Caco-2 (cell line): ENCODE results near the gene ME3. TPM values are rescaled to one million over a fixed set of nuclear protein-coding genes. Genes with fewer than 3 reads are reported as not detected.
A peak's percentile ranks its signal among the peaks of the same experiment; 100 is the strongest.
"Not testable (repeated sequence)": the region's sequence is repeated elsewhere in the genome, so short reads cannot be mapped to it uniquely, and the experiment has no call there.

ENCODE experiments used
- BruUV-seq: library from RNA; stranded (reverse); fragments of 400-500 nt; replicated peaks from 2 replicates; lab custom pipeline; 2021; lab: Mats Ljungman, UMichigan
- CTCF ChIA-PET: fragments of 300-600 bp; sonication (Branson Sonifier 250); formaldehyde crosslinking; loops from one replicate; lab custom pipeline; 2022; ENCODE audit warnings: antibody characterized with exemption; lab: Charles Lee
- POLR2A ChIA-PET: fragments of 300-600 bp; sonication (Branson Sonifier 250); formaldehyde crosslinking; loops from one replicate; lab custom pipeline; 2022; ENCODE audit warnings: antibody characterized with exemption; lab: Charles Lee
- DNase-seq, 2 experiments: peaks; one replicate each; pipeline versions ENCODE4 v3.0.0 to v3.0.0-alpha.2; 2020 to 2022
- H3K27me3 ChIP-seq: replicated peaks from 2 replicates; pipeline ENCODE4 v1.6.0; 2011; ENCODE audit warnings: low read length; ENCODE audit not compliant: control insufficient read depth, insufficient read depth
- H3K36me3 ChIP-seq: 2 replicates; pipeline ENCODE4 v1.5.1; 2011; ENCODE audit warnings: low read length; ENCODE audit not compliant: control insufficient read depth, insufficient read depth
- H3K4me1 ChIP-seq: fragments of 250-450 bp; sonication (Bioruptor Pico); 2 replicates; pipeline ENCODE4 v1.5.1; 2020; ENCODE audit warnings: mild to moderate bottlenecking
- H3K4me3 ChIP-seq: 2 replicates; pipeline ENCODE4 v1.5.1; 2011; ENCODE audit warnings: low read depth, mild to moderate bottlenecking, control low read depth, low read length
- H3K9me3 ChIP-seq: fragments of 250-450 bp; sonication (Bioruptor Pico); 2 replicates; pipeline ENCODE4 v1.5.1; 2020; ENCODE audit warnings: mild to moderate bottlenecking, moderate library complexity
- H3K27ac Mint-ChIP-seq: one replicate; pipeline ENCODE4 v1.8.0; 2022; ENCODE audit warnings: mixed read lengths; ENCODE audit not compliant: unreplicated experiment
- H3K27me3 Mint-ChIP-seq: one replicate; pipeline ENCODE4 v1.8.0; 2022; ENCODE audit warnings: mixed read lengths; ENCODE audit not compliant: insufficient read depth, unreplicated experiment
- H3K36me3 Mint-ChIP-seq: one replicate; pipeline ENCODE4 v1.8.0; 2022; ENCODE audit warnings: mild to moderate bottlenecking, mixed read lengths; ENCODE audit not compliant: insufficient read depth, unreplicated experiment
- H3K4me1 Mint-ChIP-seq: one replicate; pipeline ENCODE4 v1.8.0; 2022; ENCODE audit warnings: low read depth, mixed read lengths; ENCODE audit not compliant: unreplicated experiment
- H3K4me3 Mint-ChIP-seq: one replicate; pipeline ENCODE4 v1.8.0; 2022; ENCODE audit warnings: mild to moderate bottlenecking, moderate library complexity, mixed read lengths; ENCODE audit not compliant: unreplicated experiment
- H3K9me3 Mint-ChIP-seq: one replicate; pipeline ENCODE4 v1.8.0; 2022; ENCODE audit warnings: mixed read lengths; ENCODE audit not compliant: unreplicated experiment
- intact Hi-C: fragments of 100-400 bp; cut with micrococcal nuclease; formaldehyde crosslinking; loops from one replicate; pipeline ENCODE4 v1.10.0; 2022; ENCODE audit not compliant: unreplicated experiment
- total RNA-seq: library from RNA; stranded (reverse); gene quantifications from 2 replicates; pipeline ENCODE4 v1.2.3, GENCODE V29; 2022
- TF ChIP-seq, protein P1 (sequence below), 2 experiments: fragments of 200-600 bp in 1 of 2; IDR thresholded peaks; 1 replicate in 1 of 2; 2 replicates in 1 of 2; pipeline versions ENCODE4 v1.5.1 to v1.8.0; 2011 to 2022; ENCODE audit warnings: antibody characterized with exemption in 1 of 2, control low read depth in 1 of 2, inconsistent platforms in 1 of 2, low read depth in 1 of 2, low read length in 1 of 2, mild to moderate bottlenecking in 1 of 2, moderate library complexity in 1 of 2; ENCODE audit not compliant: insufficient read depth in 1 of 2, severe bottlenecking in 1 of 2, unreplicated experiment in 1 of 2

Gene ME3
- total RNA-seq, 1 experiment from 2014 or later = 32.8 TPM

GRCh38 chr11:86565388-86565787 is 107.0 kb downstream of the ME3 start:
- no TSS peak for BruUV-seq
- Histone ChIP-seq H3K9me3 (peaks cover 6% of the 10 kb centered on the region; the same call in 1 of the 2 replicates), H3K4me1 (peaks cover 15% of the 10 kb centered on the region), H3K4me3 (no peak overlapping the region), H3K27me3 (no peaks in the 10 kb centered on the region), H3K36me3 (no peaks in the 10 kb centered on the region)
- CTCF ChIA-PET = no interaction called here
- intact Hi-C loops = no loop called here
- TF ChIP-seq, protein P1, sequence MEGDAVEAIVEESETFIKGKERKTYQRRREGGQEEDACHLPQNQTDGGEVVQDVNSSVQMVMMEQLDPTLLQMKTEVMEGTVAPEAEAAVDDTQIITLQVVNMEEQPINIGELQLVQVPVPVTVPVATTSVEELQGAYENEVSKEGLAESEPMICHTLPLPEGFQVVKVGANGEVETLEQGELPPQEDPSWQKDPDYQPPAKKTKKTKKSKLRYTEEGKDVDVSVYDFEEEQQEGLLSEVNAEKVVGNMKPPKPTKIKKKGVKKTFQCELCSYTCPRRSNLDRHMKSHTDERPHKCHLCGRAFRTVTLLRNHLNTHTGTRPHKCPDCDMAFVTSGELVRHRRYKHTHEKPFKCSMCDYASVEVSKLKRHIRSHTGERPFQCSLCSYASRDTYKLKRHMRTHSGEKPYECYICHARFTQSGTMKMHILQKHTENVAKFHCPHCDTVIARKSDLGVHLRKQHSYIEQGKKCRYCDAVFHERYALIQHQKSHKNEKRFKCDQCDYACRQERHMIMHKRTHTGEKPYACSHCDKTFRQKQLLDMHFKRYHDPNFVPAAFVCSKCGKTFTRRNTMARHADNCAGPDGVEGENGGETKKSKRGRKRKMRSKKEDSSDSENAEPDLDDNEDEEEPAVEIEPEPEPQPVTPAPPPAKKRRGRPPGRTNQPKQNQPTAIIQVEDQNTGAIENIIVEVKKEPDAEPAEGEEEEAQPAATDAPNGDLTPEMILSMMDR (IDR thresholded peaks at IDR 0.05; ENCODE audit: insufficient read depth in 1 of 2, low read depth in 1 of 2, low read length in 1 of 2, severe bottlenecking in 1 of 2, unreplicated experiment in 1 of 2) = no peak
- Mint-ChIP-seq H3K27me3 (no peaks in the 10 kb centered on the region), H3K9me3 (peaks cover 15% of the 10 kb centered on the region), H3K4me3 (no peak overlapping the region), H3K36me3 (peaks cover 5% of the 10 kb centered on the region), H3K4me1 (peaks cover 18% of the 10 kb centered on the region), H3K27ac (no peak overlapping the region)
- POLR2A ChIA-PET = no interaction called here
- no peak for DNase-seq

GRCh38 chr11:86562842-86563241 is 109.6 kb downstream of the ME3 start:
- H3K9me3 ChIP-seq, H3K27ac Mint-ChIP-seq, H3K4me3 ChIP-seq, H3K36me3 ChIP-seq, DNase-seq, BruUV-seq, H3K27me3 Mint-ChIP-seq, H3K27me3 ChIP-seq, H3K4me3 Mint-ChIP-seq, POLR2A ChIA-PET, H3K36me3 Mint-ChIP-seq, CTCF ChIA-PET, intact Hi-C loops: not testable (repeated sequence)
- Mint-ChIP-seq H3K9me3 (peaks cover 15% of the 10 kb centered on the region), H3K4me1 (peaks cover 34% of the 10 kb centered on the region)
- peaks cover 27% of the 10 kb centered on the region for H3K4me1 ChIP-seq

DNA sequence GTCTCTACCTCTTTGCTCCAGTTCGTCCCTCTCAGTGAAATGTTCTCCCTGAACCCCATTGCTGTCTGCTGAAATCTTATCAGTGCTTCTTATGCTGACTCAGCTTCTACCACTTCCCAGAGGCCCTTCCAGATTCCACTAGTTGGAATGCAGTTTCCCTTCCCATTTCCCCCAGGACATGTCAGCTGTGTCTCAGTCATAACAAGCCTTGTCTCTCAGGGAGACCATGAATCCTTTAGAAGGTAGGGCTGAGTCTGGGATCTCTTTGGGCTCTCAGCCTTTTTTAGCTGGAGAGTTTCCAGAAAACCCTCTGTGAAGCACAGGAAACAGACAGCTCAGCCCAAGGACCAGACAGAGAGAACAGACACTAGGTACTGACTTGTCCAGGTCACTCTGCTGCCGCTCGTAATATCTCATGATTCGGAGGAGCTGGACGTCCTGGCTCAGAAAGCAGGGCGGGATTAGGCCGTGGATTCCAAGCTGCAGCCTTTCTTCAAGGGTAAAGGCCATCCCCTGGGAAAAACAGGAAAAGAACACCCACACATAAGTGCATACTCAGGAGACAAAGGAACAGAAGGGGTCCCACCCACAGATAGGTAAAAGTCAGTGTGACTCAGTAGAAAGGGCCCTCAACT is 113.0 kb downstream of the ME3 start:
- H3K4me3 Mint-ChIP-seq = no peak overlapping the region
- intact Hi-C loops = loop anchor here (2.0 kb wide), 1 partner anchor 35 kb away; no protein-coding TSS in a partner anchor
- DNase-seq = peak; percentile 66 to 75
- peaks cover 19% of the 10 kb centered on the region for H3K4me1 ChIP-seq
- POLR2A ChIA-PET = no interaction called here
- TF ChIP-seq, protein P1 (IDR thresholded peaks at IDR 0.05; ENCODE audit: insufficient read depth in 1 of 2, low read depth in 1 of 2, low read length in 1 of 2, severe bottlenecking in 1 of 2, unreplicated experiment in 1 of 2) = no peak
- no peaks in the 10 kb centered on the region for H3K27me3 Mint-ChIP-seq
- peaks cover 15% of the 10 kb centered on the region for H3K9me3 Mint-ChIP-seq
- H3K4me3 ChIP-seq = no peak overlapping the region
- BruUV-seq = no TSS peak
- H3K36me3 ChIP-seq = no peaks in the 10 kb centered on the region
- peaks cover 25% of the 10 kb centered on the region for H3K4me1 Mint-ChIP-seq
- peak overlapping the region; percentile 66 for H3K27ac Mint-ChIP-seq
- peaks cover 6% of the 10 kb centered on the region; the same call in 1 of the 2 replicates for H3K9me3 ChIP-seq
- H3K36me3 Mint-ChIP-seq = peaks cover 6% of the 10 kb centered on the region
- CTCF ChIA-PET = interaction anchor here (1.1 to 1.7 kb wide), 4 partner anchors 12 to 103 kb away, joined by 3 to 7 read pairs (median 6); no protein-coding TSS in a partner anchor
- no peaks in the 10 kb centered on the region for H3K27me3 ChIP-seq
